ENCODE data around the gene TBC1D22A. TPM values are rescaled to one million over a fixed set of nuclear protein-coding genes. Genes with fewer than 3 reads are reported as not detected.

The TBC1D22A gene
- total and polyA plus RNA-seq, 9 of the 15 experiments (the other 6 are each of a cell fraction or from before 2014, with no cell fraction given) = 0.20 to 11.5 (median 5.2) TPM

GRCh38 chr22:47110817-47111443, 348.5 kb downstream of the TBC1D22A start:
- WGBS (ENCODE audit: insufficient coverage, low coverage, missing lambda C conversion rate) = 51% methylated on average over 6 of the region's 18 CpGs
- H3K36me3 ChIP-seq (ENCODE audit: control insufficient read depth, insufficient read depth, low read length) = no peaks in the 10 kb centered on the region
- CTCF ChIA-PET (ENCODE audit: low intra/inter-chr PET ratio) = no interaction called here
- TF ChIP-seq TEAD2 (tag; IDR thresholded peaks at IDR 0.05) (no peak), KLF10 (CRISPR knock-in tag; IDR thresholded peaks at IDR 0.05) (no peak), POLR2A (conservative IDR thresholded peaks at IDR 0.05) (no peak), SP1 (CRISPR knock-in tag; IDR thresholded peaks at IDR 0.05) (no peak), CEBPB (tag; IDR thresholded peaks at IDR 0.05) (no peak), ADNP (tag; IDR thresholded peaks at IDR 0.05) (no peak), ZNF282 (CRISPR knock-in tag; IDR thresholded peaks at IDR 0.05) (no peak), COPS2 (conservative IDR thresholded peaks at IDR 0.05) (no peak), TEAD1 (CRISPR knock-in tag; IDR thresholded peaks at IDR 0.05) (no peak), NONO (IDR thresholded peaks at IDR 0.05; ENCODE audit: low read depth in 2 of 2, low read length in 1 of 2) (no peak), SREBF1 (IDR thresholded peaks at IDR 0.05; ENCODE audit: borderline replicate concordance, low read depth, low read length) (no peak), SMARCC2 (IDR thresholded peaks at IDR 0.05; ENCODE audit: low read depth) (no peak), RB1 (IDR thresholded peaks at IDR 0.05; ENCODE audit: low read depth) (no peak), ARID1B (IDR thresholded peaks at IDR 0.05) (no peak)
- TF ChIP-seq, protein P1, sequence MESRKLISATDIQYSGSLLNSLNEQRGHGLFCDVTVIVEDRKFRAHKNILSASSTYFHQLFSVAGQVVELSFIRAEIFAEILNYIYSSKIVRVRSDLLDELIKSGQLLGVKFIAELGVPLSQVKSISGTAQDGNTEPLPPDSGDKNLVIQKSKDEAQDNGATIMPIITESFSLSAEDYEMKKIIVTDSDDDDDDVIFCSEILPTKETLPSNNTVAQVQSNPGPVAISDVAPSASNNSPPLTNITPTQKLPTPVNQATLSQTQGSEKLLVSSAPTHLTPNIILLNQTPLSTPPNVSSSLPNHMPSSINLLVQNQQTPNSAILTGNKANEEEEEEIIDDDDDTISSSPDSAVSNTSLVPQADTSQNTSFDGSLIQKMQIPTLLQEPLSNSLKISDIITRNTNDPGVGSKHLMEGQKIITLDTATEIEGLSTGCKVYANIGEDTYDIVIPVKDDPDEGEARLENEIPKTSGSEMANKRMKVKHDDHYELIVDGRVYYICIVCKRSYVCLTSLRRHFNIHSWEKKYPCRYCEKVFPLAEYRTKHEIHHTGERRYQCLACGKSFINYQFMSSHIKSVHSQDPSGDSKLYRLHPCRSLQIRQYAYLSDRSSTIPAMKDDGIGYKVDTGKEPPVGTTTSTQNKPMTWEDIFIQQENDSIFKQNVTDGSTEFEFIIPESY (CRISPR knock-in tag; IDR thresholded peaks at IDR 0.05) = no peak
- TF ChIP-seq, protein P2, sequence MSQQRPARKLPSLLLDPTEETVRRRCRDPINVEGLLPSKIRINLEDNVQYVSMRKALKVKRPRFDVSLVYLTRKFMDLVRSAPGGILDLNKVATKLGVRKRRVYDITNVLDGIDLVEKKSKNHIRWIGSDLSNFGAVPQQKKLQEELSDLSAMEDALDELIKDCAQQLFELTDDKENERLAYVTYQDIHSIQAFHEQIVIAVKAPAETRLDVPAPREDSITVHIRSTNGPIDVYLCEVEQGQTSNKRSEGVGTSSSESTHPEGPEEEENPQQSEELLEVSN (IDR thresholded peaks at IDR 0.05; ENCODE audit: borderline replicate concordance in 1 of 2, extremely low read depth in 1 of 2, insufficient read depth in 1 of 2, insufficient read length in 1 of 2, low read depth in 1 of 2, low read length in 1 of 2, poor library complexity in 1 of 2, severe bottlenecking in 1 of 2) = no peak
- TF ChIP-seq, protein P3, sequence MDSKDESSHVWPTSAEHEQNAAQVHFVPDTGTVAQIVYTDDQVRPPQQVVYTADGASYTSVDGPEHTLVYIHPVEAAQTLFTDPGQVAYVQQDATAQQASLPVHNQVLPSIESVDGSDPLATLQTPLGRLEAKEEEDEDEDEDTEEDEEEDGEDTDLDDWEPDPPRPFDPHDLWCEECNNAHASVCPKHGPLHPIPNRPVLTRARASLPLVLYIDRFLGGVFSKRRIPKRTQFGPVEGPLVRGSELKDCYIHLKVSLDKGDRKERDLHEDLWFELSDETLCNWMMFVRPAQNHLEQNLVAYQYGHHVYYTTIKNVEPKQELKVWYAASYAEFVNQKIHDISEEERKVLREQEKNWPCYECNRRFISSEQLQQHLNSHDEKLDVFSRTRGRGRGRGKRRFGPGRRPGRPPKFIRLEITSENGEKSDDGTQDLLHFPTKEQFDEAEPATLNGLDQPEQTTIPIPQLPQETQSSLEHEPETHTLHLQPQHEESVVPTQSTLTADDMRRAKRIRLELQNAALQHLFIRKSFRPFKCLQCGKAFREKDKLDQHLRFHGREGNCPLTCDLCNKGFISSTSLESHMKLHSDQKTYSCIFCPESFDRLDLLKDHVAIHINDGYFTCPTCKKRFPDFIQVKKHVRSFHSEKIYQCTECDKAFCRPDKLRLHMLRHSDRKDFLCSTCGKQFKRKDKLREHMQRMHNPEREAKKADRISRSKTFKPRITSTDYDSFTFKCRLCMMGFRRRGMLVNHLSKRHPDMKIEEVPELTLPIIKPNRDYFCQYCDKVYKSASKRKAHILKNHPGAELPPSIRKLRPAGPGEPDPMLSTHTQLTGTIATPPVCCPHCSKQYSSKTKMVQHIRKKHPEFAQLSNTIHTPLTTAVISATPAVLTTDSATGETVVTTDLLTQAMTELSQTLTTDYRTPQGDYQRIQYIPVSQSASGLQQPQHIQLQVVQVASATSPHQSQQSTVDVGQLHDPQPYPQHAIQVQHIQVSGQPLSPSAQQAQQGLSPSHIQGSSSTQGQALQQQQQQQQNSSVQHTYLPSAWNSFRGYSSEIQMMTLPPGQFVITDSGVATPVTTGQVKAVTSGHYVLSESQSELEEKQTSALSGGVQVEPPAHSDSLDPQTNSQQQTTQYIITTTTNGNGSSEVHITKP (IDR thresholded peaks at IDR 0.05; ENCODE audit: partially characterized antibody) = no peak

More at GRCh38 chr22:47110817-47111443, 348.5 kb downstream of the TBC1D22A start:
- FAIRE-seq (no peak), ATAC-seq (no peak), DNase-seq (ENCODE audit: extremely low read depth in 1 of 4, low spot score in 3 of 4) (no peak)
- H3K4me1 ChIP-seq (replicated peaks in 1 of 2; ENCODE audit: control insufficient read depth in 2 of 2, insufficient read depth in 2 of 2, low read length in 2 of 2) = peaks cover 4 to 12% of the 10 kb centered on the region in 2 experiments; a peak in 4 of 5 replicates
- no peaks in the 10 kb centered on the region for H4K20me1 ChIP-seq (replicated peaks; ENCODE audit: control insufficient read depth, insufficient read depth, low read length)
- POLR2A ChIA-PET = no interaction called here
- H3K9me3 ChIP-seq (replicated peaks; ENCODE audit: control insufficient read depth, insufficient read depth, low read depth, low read length) = no peaks in the 10 kb centered on the region
- H3K27me3 ChIP-seq (ENCODE audit: control insufficient read depth in 2 of 2, insufficient read depth in 2 of 2, low read length in 2 of 2) = no peaks in the 10 kb centered on the region
- no TSS peak for BruUV-seq (replicated peaks)
- H3K4me3 ChIP-seq = no peak overlapping the region
- no peak overlapping the region for H3K9ac ChIP-seq (ENCODE audit: insufficient read depth in 1 of 2, low read depth in 2 of 2, low read length in 2 of 2)
- no peak overlapping the region for H3K4me2 ChIP-seq (ENCODE audit: insufficient read depth, low read length)
- intact Hi-C loops (cut with micrococcal nuclease) (no loop called here), in situ Hi-C loops (cut with MboI) (no loop called here)
- H3K79me2 ChIP-seq (ENCODE audit: control insufficient read depth, insufficient read depth, low read length) = no peaks in the 10 kb centered on the region
- H3K27ac ChIP-seq (ENCODE audit: extremely low read depth, low read depth, low read length) = no peak overlapping the region
- no peak overlapping the region for H2AFZ ChIP-seq (ENCODE audit: low read depth, low read length)
- no peaks in the 10 kb centered on the region for H3K9me1 ChIP-seq (ENCODE audit: control insufficient read depth, insufficient read depth, low read length)

All from K562 (cell line).